Measurements from ENCODE around the gene TRIM61.
"Not testable (repeated sequence)": the region's sequence is repeated elsewhere in the genome, so short reads cannot be mapped to it uniquely, and the experiment has no call there.

DNA sequence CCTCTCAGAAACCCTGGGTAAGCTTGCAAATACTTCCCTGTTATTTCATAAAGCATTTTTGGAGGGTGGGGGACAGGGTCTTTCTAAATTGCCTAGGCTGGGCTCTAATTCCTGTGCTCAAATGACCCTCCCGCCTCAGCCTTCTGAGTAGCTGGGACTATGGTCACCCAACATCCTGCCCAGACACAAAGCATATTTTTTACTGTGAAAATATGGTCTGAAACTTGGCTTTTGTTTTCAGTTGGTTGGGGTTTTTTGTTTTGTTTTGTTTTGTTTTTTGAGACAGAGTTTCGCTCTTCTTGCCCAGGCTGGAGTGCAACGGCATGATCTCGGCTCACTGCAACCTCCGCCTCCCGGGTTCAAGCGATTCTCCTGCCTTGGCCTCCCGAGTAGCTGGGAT is 48.3 kb upstream of the TRIM61 start:
- not testable (repeated sequence) for TF ChIP-seq RORB (CRISPR knock-in tag; IDR thresholded peaks at IDR 0.05); NR1H2 (CRISPR knock-in tag; IDR thresholded peaks at IDR 0.05); NFYB (CRISPR knock-in tag; conservative IDR thresholded peaks at IDR 0.05; ENCODE audit: low read depth); JUN (CRISPR knock-in tag; IDR thresholded peaks at IDR 0.05); SP1 (CRISPR knock-in tag; conservative IDR thresholded peaks at IDR 0.05); ZNF317 (CRISPR knock-in tag; IDR thresholded peaks at IDR 0.05; ENCODE audit: borderline replicate concordance, low read depth); TEAD1 (CRISPR knock-in tag; IDR thresholded peaks at IDR 0.05)
- TF ChIP-seq, protein P1, sequence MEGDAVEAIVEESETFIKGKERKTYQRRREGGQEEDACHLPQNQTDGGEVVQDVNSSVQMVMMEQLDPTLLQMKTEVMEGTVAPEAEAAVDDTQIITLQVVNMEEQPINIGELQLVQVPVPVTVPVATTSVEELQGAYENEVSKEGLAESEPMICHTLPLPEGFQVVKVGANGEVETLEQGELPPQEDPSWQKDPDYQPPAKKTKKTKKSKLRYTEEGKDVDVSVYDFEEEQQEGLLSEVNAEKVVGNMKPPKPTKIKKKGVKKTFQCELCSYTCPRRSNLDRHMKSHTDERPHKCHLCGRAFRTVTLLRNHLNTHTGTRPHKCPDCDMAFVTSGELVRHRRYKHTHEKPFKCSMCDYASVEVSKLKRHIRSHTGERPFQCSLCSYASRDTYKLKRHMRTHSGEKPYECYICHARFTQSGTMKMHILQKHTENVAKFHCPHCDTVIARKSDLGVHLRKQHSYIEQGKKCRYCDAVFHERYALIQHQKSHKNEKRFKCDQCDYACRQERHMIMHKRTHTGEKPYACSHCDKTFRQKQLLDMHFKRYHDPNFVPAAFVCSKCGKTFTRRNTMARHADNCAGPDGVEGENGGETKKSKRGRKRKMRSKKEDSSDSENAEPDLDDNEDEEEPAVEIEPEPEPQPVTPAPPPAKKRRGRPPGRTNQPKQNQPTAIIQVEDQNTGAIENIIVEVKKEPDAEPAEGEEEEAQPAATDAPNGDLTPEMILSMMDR (IDR thresholded peaks at IDR 0.05) = not testable (repeated sequence)
- TF ChIP-seq, protein P2, sequence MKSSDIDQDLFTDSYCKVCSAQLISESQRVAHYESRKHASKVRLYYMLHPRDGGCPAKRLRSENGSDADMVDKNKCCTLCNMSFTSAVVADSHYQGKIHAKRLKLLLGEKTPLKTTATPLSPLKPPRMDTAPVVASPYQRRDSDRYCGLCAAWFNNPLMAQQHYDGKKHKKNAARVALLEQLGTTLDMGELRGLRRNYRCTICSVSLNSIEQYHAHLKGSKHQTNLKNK (CRISPR knock-in tag; IDR thresholded peaks at IDR 0.05) = not testable (repeated sequence)
- TF ChIP-seq, protein P3, sequence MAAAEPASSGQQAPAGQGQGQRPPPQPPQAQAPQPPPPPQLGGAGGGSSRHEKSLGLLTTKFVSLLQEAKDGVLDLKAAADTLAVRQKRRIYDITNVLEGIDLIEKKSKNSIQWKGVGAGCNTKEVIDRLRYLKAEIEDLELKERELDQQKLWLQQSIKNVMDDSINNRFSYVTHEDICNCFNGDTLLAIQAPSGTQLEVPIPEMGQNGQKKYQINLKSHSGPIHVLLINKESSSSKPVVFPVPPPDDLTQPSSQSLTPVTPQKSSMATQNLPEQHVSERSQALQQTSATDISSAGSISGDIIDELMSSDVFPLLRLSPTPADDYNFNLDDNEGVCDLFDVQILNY (CRISPR knock-in tag; IDR thresholded peaks at IDR 0.05) = not testable (repeated sequence)
- TF ChIP-seq, protein P4, sequence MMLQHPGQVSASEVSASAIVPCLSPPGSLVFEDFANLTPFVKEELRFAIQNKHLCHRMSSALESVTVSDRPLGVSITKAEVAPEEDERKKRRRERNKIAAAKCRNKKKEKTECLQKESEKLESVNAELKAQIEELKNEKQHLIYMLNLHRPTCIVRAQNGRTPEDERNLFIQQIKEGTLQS (CRISPR knock-in tag; conservative IDR thresholded peaks at IDR 0.05) = not testable (repeated sequence)
- TF ChIP-seq, protein P5, sequence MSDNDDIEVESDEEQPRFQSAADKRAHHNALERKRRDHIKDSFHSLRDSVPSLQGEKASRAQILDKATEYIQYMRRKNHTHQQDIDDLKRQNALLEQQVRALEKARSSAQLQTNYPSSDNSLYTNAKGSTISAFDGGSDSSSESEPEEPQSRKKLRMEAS (CRISPR knock-in tag; IDR thresholded peaks at IDR 0.05) = not testable (repeated sequence)
- TF ChIP-seq, protein P6, sequence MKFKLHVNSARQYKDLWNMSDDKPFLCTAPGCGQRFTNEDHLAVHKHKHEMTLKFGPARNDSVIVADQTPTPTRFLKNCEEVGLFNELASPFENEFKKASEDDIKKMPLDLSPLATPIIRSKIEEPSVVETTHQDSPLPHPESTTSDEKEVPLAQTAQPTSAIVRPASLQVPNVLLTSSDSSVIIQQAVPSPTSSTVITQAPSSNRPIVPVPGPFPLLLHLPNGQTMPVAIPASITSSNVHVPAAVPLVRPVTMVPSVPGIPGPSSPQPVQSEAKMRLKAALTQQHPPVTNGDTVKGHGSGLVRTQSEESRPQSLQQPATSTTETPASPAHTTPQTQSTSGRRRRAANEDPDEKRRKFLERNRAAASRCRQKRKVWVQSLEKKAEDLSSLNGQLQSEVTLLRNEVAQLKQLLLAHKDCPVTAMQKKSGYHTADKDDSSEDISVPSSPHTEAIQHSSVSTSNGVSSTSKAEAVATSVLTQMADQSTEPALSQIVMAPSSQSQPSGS (CRISPR knock-in tag; IDR thresholded peaks at IDR 0.05; ENCODE audit: borderline replicate concordance, low read depth) = not testable (repeated sequence)
